Gastroesophageal sphincter (tissue), 4 donors: Measurements from ENCODE around the gene CD247. TPM values are rescaled to one million over a fixed set of nuclear protein-coding genes. Genes with fewer than 3 reads are reported as not detected.

ENCODE experiments used
- ATAC-seq: fragments of 150-250 bp; one replicate; pipeline ENCODE4 v1.9.1; 2016; ENCODE audit warnings: mild to moderate bottlenecking, moderate library complexity
- H3K27ac ChIP-seq, 4 donors: fragments of 200-600 bp; sonication (generic) in 3 of 4; 1 replicate in 3 of 4; 2 replicates in 1 of 4; pipeline ENCODE4 v1.5.1; 2016 to 2019
- H3K27me3 ChIP-seq: fragments of 200-600 bp; sonication (generic); one replicate; pipeline ENCODE4 v1.5.1; 2019
- H3K36me3 ChIP-seq, 2 donors: fragments of 200-600 bp; sonication (generic); one replicate each; pipeline ENCODE4 v1.5.1; 2019; ENCODE audit warnings: control low read depth in 1 of 2
- H3K4me1 ChIP-seq, 3 donors: fragments of 200-600 bp; sonication (generic); 1 replicate in 2 of 3; 2 replicates in 1 of 3; pipeline ENCODE4 v1.5.1; 2016 to 2019; ENCODE audit warnings: control low read depth in 2 of 3
- H3K4me3 ChIP-seq, 2 donors: fragments of 200-600 bp; sonication (generic); one replicate each; pipeline ENCODE4 v1.5.1; 2019; ENCODE audit warnings: mild to moderate bottlenecking in 1 of 2, moderate library complexity in 1 of 2
- H3K9me3 ChIP-seq, 3 donors: fragments of 200-600 bp; sonication (generic); one replicate each; pipeline ENCODE4 v1.5.1; 2017 to 2019; ENCODE audit warnings: control low read depth in 2 of 3
- CTCF ChIP-seq, 4 experiments: fragments of 200-600 bp in 2 of 4; fragments of 450-650 bp in 2 of 4; sonication (generic) in 1 of 4; IDR thresholded peaks; one replicate each; pipeline ENCODE4 v1.5.1; 2017 to 2019; ENCODE audit warnings: antibody characterized with exemption in 4 of 4, mild to moderate bottlenecking in 2 of 4, moderate library complexity in 2 of 4
- EP300 ChIP-seq: sonication (generic); formaldehyde crosslinking; IDR thresholded peaks from one replicate; pipeline ENCODE4 v1.6.1; 2017; ENCODE audit warnings: antibody characterized with exemption, mild to moderate bottlenecking
- POLR2A ChIP-seq, 2 donors: fragments of 450-650 bp; IDR thresholded peaks; one replicate each; pipeline ENCODE4 v1.6.1; 2017; ENCODE audit warnings: antibody characterized with exemption in 2 of 2, mild to moderate bottlenecking in 2 of 2, moderate library complexity in 1 of 2
- POLR2AphosphoS5 ChIP-seq: sonication (generic); formaldehyde crosslinking; IDR thresholded peaks from one replicate; pipeline ENCODE4 v1.6.1; 2017; ENCODE audit warnings: antibody characterized with exemption
- WGBS, 2 donors: methylation state at CpG; one replicate each; pipeline ENCODE4 v1.1.5; 2018; ENCODE audit warnings: low coverage in 1 of 2; 5-methylcytosine and 5-hydroxymethylcytosine counted together
- total RNA-seq, 4 donors: library from RNA; depleted of rRNA; stranded (reverse); fragments of >200 nt; gene quantifications; one replicate each; pipeline ENCODE4 v1.1.0, GENCODE V29; 2016

The CD247 gene
- total RNA-seq, 4 donors from 2014 or later = 0.31 to 1.3 (median 0.45) TPM; not detected in 1

DNA sequence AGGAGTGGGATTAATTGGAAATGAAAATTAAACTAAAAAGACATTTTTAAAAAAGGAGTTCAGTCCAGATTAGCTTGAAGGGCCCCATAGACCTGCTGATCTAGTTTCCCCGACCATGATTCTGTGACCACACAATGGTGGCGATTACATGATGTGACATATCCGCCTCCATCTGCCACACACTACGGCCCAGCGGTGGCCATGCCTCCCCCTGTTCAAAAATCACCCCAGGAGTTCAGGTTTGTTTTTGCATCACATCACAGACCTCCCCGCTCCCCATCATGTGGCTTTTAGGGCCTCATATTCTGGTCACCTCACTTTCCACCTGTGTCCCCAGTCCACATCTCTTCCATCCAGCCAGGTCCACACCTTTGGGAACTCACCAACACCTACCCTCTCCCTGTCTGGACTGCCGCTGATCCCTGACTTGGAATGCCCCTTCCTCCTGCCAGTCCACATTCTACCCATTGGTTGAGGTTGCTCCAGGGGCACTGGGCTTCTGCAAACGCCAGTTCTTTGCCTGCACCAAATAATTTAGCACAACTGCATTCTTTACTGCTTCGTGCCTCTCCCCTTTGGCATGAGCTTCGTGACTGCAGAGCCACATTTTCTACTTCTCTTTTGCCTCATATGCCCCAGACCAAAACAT is 38.9 kb downstream of the CD247 start:
- H3K27ac ChIP-seq = no peak overlapping the region
- no peak for TF ChIP-seq EP300
- H3K9me3 ChIP-seq = no peaks in the 10 kb centered on the region
- H3K4me3 ChIP-seq = no peak overlapping the region
- no peak for ATAC-seq
- no peaks in the 10 kb centered on the region for H3K4me1 ChIP-seq
- whole genome bisulfite sequencing, 2 donors = 89 to 90% methylated on average over 7 to 9 of the region's 10 CpGs
- H3K36me3 ChIP-seq = no peaks in the 10 kb centered on the region
- H3K27me3 ChIP-seq = no peaks in the 10 kb centered on the region

DNA sequence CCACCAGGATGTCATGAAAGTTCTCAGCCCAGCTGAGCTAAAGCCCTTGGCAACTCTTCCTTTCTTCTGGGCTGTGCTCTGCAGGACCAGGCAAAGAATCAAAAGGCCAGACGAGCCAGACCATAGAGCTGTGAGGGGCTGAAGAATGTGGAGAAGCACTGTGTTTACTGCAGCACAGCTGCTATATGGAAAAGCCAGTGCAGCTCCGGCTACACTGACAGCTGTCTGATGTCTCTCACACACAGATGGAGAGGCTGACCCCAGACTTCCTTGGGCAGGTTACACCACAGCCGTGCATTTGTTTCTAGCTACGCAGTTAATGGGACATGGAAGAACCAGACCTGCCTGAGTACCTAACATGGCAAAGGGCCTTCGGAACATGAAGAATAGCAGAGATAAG is 40.3 kb downstream of the CD247 start:
- TF ChIP-seq POLR2AphosphoS5 (no peak), POLR2A (IDR thresholded peaks at IDR 0.05) (no peak), CTCF (IDR thresholded peaks at IDR 0.05) (no peak), EP300 (no peak)
- H3K4me1 ChIP-seq = no peaks in the 10 kb centered on the region
- H3K9me3 ChIP-seq = no peaks in the 10 kb centered on the region
- no peak overlapping the region for H3K4me3 ChIP-seq
- no peaks in the 10 kb centered on the region for H3K36me3 ChIP-seq
- H3K27ac ChIP-seq = no peak overlapping the region
- H3K27me3 ChIP-seq = peaks cover 4% of the 10 kb centered on the region
- 20 to 40% methylated on average over 1 of the region's 5 CpGs for WGBS, 2 donors
- no peak for ATAC-seq

- WGBS, 2 donors = 86 to 100% methylated on average over 1 to 2 of the region's 2 CpGs
- Histone ChIP-seq H3K36me3 (no peaks in the 10 kb centered on the region), H3K4me3 (no peak overlapping the region), H3K27ac (no peak overlapping the region), H3K9me3 (no peaks in the 10 kb centered on the region), H3K27me3 (peaks cover 4% of the 10 kb centered on the region), H3K4me1 (no peaks in the 10 kb centered on the region)
- no peak for TF ChIP-seq POLR2AphosphoS5
- no peak for TF ChIP-seq EP300
- no peak for TF ChIP-seq POLR2A (IDR thresholded peaks at IDR 0.05)
- no peak for TF ChIP-seq CTCF (IDR thresholded peaks at IDR 0.05)
- no peak for ATAC-seq
These were observed 42.3 kb downstream of the CD247 start for GRCh38 chr1:167476061-167476460.

GRCh38 chr1:167474191-167474641 is 44.1 kb downstream of the CD247 start:
- TF ChIP-seq CTCF (IDR thresholded peaks at IDR 0.05) (no peak), POLR2A (IDR thresholded peaks at IDR 0.05) (no peak), POLR2AphosphoS5 (no peak), EP300 (no peak)
- ATAC-seq = no peak
- WGBS, 2 donors = 69 to 79% methylated on average over 2 to 4 of the region's 5 CpGs
- Histone ChIP-seq H3K27me3 (peaks cover 4% of the 10 kb centered on the region), H3K9me3 (no peaks in the 10 kb centered on the region), H3K27ac (no peak overlapping the region), H3K4me3 (no peak overlapping the region), H3K36me3 (no peaks in the 10 kb centered on the region), H3K4me1 (no peaks in the 10 kb centered on the region)

- WGBS, 2 donors = 41 to 70% methylated on average over 2 to 5 of the region's 5 CpGs
- no peaks in the 10 kb centered on the region for H3K9me3 ChIP-seq
- no peak overlapping the region for H3K27ac ChIP-seq
- H3K27me3 ChIP-seq = peaks cover 4% of the 10 kb centered on the region
- no peaks in the 10 kb centered on the region for H3K36me3 ChIP-seq
- TF ChIP-seq POLR2AphosphoS5 = no peak
- TF ChIP-seq POLR2A (IDR thresholded peaks at IDR 0.05) = no peak
- TF ChIP-seq CTCF (IDR thresholded peaks at IDR 0.05) = no peak
- TF ChIP-seq EP300 = no peak
- no peak for ATAC-seq
- no peaks in the 10 kb centered on the region for H3K4me1 ChIP-seq
- H3K4me3 ChIP-seq = no peak overlapping the region
These were observed 44.6 kb downstream of the CD247 start for GRCh38 chr1:167473761-167474160.
